Natural killer cell treated with Interleukin-12 subunit alpha and Interleukin-12 subunit beta and Interleukin-15 and Interleukin-18, amount 100 ng/mL, for 72 hours (primary cell): ENCODE measurements around the gene NEU1. TPM values are rescaled to one million over a fixed set of nuclear protein-coding genes. Genes with fewer than 3 reads are reported as not detected.
"Not testable (repeated sequence)": the region's sequence is repeated elsewhere in the genome, so short reads cannot be mapped to it uniquely, and the experiment has no call there.

ENCODE experiments used
- ATAC-seq, 2 donors: fragments of 150-1000 bp; cut with Tn5 transposase in 1 of 2; sonication (Bioruptor Pico), chemical (Tn5 transposase) in 1 of 2; 2 replicates each; pipeline ENCODE4 v1.10.0; 2021
- DNase-seq: peaks from one replicate; pipeline ENCODE4 v3.0.0; 2022; ENCODE audit warnings: low spot score
- H3K27ac Mint-ChIP-seq, 2 donors: 1 replicate in 1 of 2; 2 replicates in 1 of 2; pipeline ENCODE4 v1.8.0; 2022; ENCODE audit warnings: mixed read lengths in 2 of 2, mild to moderate bottlenecking in 1 of 2, moderate library complexity in 1 of 2
- H3K27me3 Mint-ChIP-seq, 2 donors: 1 replicate in 1 of 2; 2 replicates in 1 of 2; pipeline ENCODE4 v1.8.0; 2022; ENCODE audit warnings: mixed read lengths in 2 of 2
- H3K36me3 Mint-ChIP-seq: one replicate; pipeline ENCODE4 v1.8.0; 2022; ENCODE audit warnings: mixed read lengths
- H3K4me1 Mint-ChIP-seq, 2 donors: 1 replicate in 1 of 2; 2 replicates in 1 of 2; pipeline ENCODE4 v1.8.0; 2022; ENCODE audit warnings: low read depth in 2 of 2, mixed read lengths in 2 of 2, mild to moderate bottlenecking in 1 of 2
- H3K4me3 Mint-ChIP-seq: one replicate; pipeline ENCODE4 v1.8.0; 2022; ENCODE audit warnings: mixed read lengths
- H3K9me3 Mint-ChIP-seq: 2 replicates; pipeline ENCODE4 v1.8.0; 2022; ENCODE audit warnings: mixed read lengths
- total RNA-seq, 2 donors: library from RNA; stranded (reverse); gene quantifications; one replicate each; pipeline ENCODE4 v1.2.3, GENCODE V29; 2022

The NEU1 gene
- total RNA-seq, 2 donors from 2014 or later, result 37.2 to 46.6 TPM

- Mint-ChIP-seq H3K27me3 (peaks cover 6 to 7% of the 10 kb centered on the region in 2 donors), H3K27ac (no peak overlapping the region), H3K4me3 (no peak overlapping the region), H3K9me3 (no peaks in the 10 kb centered on the region), H3K4me1 (no peaks in the 10 kb centered on the region), H3K36me3 (no peaks in the 10 kb centered on the region)
- ATAC-seq (no peak), DNase-seq (no peak)
Observed at GRCh38 chr6:31874836-31875572, 12.4 kb upstream of the NEU1 start.

DNA sequence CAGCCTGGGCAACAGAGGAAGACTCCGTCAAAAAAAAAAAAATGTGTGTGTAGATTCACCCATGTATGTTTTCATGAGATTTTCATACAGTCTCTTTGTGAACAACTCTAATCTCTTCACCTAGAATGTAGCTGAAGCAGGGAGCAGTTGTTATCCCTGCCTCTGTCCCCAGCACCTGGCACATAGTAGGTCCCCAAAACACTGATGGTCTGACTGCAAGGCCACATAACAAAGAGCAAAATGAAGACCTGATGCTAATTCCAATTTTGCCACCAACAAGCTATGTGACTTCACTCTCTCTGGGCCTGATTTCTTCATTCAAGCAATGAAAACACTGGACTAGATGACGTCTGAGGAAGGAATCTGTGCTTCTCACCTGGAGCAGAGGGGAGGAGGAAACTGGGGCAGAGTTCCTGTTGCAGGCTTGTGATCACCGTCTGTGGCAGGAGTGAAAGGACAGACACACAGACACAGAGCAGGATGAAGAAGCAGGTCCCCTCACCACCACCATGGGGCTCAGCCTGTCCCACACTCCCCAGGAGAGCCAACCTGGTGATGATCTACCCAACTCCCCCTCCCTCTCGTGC lies 11.6 kb upstream of the NEU1 start:
- ATAC-seq (no peak), DNase-seq (no peak)
- Mint-ChIP-seq H3K9me3 (no peaks in the 10 kb centered on the region), H3K27ac (no peak overlapping the region), H3K4me3 (no peak overlapping the region), H3K27me3 (peaks cover 6 to 7% of the 10 kb centered on the region in 2 donors), H3K4me1 (no peaks in the 10 kb centered on the region), H3K36me3 (no peaks in the 10 kb centered on the region)

GRCh38 chr6:31871046-31871659 lies 8.5 kb upstream of the NEU1 start:
- DNase-seq (no peak), ATAC-seq (no peak)
- Mint-ChIP-seq H3K4me1 (no peaks in the 10 kb centered on the region), H3K9me3 (no peaks in the 10 kb centered on the region), H3K27me3 (peaks cover 6 to 7% of the 10 kb centered on the region in 2 donors), H3K36me3 (no peaks in the 10 kb centered on the region), H3K4me3 (no peak overlapping the region), H3K27ac (no peak overlapping the region)

DNA sequence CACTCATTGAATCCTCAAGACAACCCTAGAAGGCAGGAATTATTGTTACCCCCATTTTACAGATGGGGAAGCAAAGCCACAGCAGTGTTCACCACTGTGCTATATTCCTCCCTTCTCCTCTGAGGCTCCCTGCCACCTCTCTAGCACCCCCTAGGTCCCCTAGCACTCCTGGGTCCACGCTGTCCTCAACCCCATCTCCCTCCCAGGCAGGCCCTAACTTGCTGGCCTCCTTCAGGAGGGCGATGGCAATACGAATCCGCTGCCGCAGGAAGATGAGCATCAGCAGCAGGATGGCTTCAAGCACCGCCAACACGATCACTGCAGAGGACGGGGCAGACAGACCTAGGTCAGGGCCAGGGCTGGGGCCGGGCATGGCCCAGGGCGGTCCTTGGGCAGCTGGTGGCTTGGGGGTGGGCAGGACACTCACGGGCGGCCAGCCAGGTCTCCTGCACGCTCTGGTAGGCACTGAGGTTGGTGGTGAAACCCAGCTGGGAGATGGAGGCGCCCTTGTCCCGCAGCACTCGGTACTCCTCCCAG lies 7.8 kb upstream of the NEU1 start:
- ATAC-seq, result peak; percentile 25 to 32
- no peaks in the 10 kb centered on the region for H3K9me3 Mint-ChIP-seq
- no peaks in the 10 kb centered on the region for H3K36me3 Mint-ChIP-seq

GRCh38 chr6:31869343-31869742 lies 6.7 kb upstream of the NEU1 start:
- no peaks in the 10 kb centered on the region for H3K9me3 Mint-ChIP-seq
- DNase-seq, result no peak
- no peak overlapping the region for H3K4me3 Mint-ChIP-seq
- H3K27me3 Mint-ChIP-seq, result peaks cover 6 to 7% of the 10 kb centered on the region in 2 donors
- H3K27ac Mint-ChIP-seq, result no peak overlapping the region
- no peaks in the 10 kb centered on the region for H3K36me3 Mint-ChIP-seq
- ATAC-seq, result no peak
- H3K4me1 Mint-ChIP-seq, result peaks cover 0 to 2% of the 10 kb centered on the region in 2 donors

More for the DNA sequence above, 7.8 kb upstream of the NEU1 start:
- H3K4me1 Mint-ChIP-seq, result no peaks in the 10 kb centered on the region
- H3K27ac Mint-ChIP-seq, result no peak overlapping the region
- no peak overlapping the region for H3K4me3 Mint-ChIP-seq
- DNase-seq, result no peak
- H3K27me3 Mint-ChIP-seq, result peaks cover 6 to 7% of the 10 kb centered on the region in 2 donors

DNA sequence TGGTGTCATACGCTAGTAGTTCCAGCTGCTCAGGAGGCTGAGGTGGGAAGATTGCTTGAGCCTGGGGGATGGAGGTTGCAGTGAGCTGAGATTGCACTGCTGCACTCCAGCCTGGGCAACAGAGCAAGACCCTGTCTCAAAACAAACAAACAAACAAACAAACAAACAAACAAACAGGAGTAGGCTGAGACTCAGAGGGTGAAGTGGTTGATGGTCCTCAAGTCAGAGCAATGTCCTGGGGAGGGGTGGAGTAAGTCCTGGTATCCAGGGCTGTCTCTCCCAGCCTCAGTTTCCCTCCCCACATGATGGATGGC lies 6.0 kb upstream of the NEU1 start:
- H3K9me3 Mint-ChIP-seq, H3K4me1 Mint-ChIP-seq, DNase-seq, H3K27me3 Mint-ChIP-seq, H3K27ac Mint-ChIP-seq, H3K4me3 Mint-ChIP-seq, ATAC-seq, H3K36me3 Mint-ChIP-seq: not testable (repeated sequence)

DNA sequence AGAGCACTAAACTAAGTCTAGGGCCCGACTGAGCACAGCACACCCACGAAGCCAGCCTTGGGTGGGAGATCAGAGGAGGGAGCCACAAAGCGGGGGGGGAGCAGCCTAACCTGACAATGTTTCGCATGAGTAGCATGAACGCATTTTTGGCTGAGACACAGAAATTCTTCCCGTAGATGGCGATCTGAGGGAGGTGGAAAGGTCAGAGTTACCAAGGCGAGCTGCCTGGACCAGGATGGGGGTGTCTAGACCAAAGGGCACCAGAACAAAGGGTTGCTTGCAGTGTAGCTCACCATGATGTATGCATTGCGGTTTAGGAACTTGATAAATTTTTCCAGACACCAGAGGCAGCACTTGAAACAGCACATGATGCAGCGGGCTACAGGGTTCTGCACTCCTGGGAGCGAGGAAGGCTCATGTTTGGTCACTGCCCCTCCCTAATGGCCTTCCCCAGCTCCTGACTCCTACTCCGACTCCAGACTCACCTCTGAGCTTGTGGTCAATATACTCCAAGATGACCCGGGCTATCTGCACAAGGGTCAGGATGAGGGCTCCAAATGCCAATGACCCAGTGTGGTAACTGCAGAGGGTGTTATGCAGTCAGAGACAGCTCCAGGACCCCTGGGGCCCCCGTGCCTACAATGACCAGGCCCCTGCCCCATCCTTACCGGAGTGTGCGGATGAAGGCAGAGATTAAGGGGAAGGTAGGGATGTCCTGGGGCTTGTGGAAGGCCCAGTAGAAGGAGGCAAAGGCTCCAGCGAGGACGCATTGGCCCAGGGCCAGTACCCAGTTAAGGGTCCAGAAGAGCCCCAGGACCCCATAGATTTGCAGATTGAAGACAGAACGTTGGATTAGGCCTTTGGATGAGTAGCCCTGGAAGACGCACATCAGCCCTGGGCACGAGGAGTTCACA lies 2.8 kb upstream of the NEU1 start:
- DNase-seq (no peak), ATAC-seq (no peak)
- H3K36me3 Mint-ChIP-seq, result no peaks in the 10 kb centered on the region
- H3K27me3 Mint-ChIP-seq, result no peaks in the 10 kb centered on the region
- no peak overlapping the region for H3K27ac Mint-ChIP-seq
- no peaks in the 10 kb centered on the region for H3K9me3 Mint-ChIP-seq
- H3K4me3 Mint-ChIP-seq, result no peak overlapping the region
- peaks cover 21% of the 10 kb centered on the region in 2 donors for H3K4me1 Mint-ChIP-seq

DNA sequence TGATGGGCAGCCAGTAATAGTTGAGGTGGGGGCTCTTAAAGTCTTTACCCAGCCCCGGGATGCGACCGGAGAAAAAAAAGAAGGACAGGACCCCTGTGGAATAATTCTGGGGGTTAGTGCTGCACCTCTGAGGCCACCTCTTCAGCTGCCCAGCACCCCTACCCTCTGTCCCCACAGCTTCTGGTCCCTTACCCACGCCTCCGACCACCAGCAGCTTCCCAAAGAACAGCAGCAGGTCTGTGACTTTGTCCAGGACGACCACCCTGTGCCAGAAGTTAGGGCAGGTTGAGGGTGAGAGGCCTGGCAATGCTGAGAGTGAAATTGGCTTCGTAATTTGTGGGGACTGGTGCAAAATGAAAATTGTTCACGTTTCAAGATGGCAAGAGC lies 2.2 kb upstream of the NEU1 start:
- Mint-ChIP-seq H3K27ac (no peak overlapping the region), H3K4me3 (peak overlapping the region; percentile 99)
- no peak for ATAC-seq

DNA sequence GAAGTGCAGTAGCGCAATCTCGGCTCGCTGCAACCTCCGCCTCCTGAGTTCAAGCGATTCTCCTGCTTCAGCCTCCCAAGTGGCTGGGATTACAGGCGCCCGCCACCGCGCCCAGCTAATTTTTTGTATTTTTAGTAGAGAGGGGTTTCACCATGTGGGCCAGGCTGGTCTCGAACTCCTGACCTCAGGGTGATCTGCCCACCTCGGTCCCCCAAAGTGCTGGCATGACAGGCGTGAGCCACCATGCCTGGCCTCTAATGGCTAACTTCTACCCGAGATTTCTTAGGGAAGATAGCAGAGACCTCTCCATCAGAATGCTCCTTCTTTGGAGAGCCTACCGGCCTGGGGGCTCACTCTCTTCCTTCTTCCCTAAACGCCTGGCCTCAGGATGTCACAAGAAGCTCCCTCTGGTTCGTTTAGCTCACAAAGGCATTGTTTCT lies 1.5 kb upstream of the NEU1 start:
- DNase-seq, ATAC-seq: not testable (repeated sequence)
- peak overlapping the region; percentile 82 to 89 for H3K27ac Mint-ChIP-seq

More for the DNA sequence above, 2.2 kb upstream of the NEU1 start:
- no peak for DNase-seq
- Mint-ChIP-seq H3K4me1 (peaks cover 21% of the 10 kb centered on the region in 2 donors), H3K9me3 (no peaks in the 10 kb centered on the region), H3K36me3 (no peaks in the 10 kb centered on the region), H3K27me3 (no peaks in the 10 kb centered on the region)

GRCh38 chr6:31861919-31862343 lies 690 bp downstream of the NEU1 start:
- H3K4me1 Mint-ChIP-seq, result peaks cover 21% of the 10 kb centered on the region in 2 donors
- no peaks in the 10 kb centered on the region for H3K9me3 Mint-ChIP-seq
- no peak for ATAC-seq
- peak overlapping the region; percentile 99 for H3K4me3 Mint-ChIP-seq
- peak overlapping the region; percentile 82 to 89 for H3K27ac Mint-ChIP-seq
- no peaks in the 10 kb centered on the region for H3K27me3 Mint-ChIP-seq
- H3K36me3 Mint-ChIP-seq, result no peaks in the 10 kb centered on the region
- DNase-seq, result no peak

More for the DNA sequence above, 1.5 kb upstream of the NEU1 start:
- peak overlapping the region; percentile 99 for H3K4me3 Mint-ChIP-seq
- H3K36me3 Mint-ChIP-seq, H3K27me3 Mint-ChIP-seq, H3K9me3 Mint-ChIP-seq: not testable (repeated sequence)
- peaks cover 21% of the 10 kb centered on the region in 2 donors for H3K4me1 Mint-ChIP-seq

DNA sequence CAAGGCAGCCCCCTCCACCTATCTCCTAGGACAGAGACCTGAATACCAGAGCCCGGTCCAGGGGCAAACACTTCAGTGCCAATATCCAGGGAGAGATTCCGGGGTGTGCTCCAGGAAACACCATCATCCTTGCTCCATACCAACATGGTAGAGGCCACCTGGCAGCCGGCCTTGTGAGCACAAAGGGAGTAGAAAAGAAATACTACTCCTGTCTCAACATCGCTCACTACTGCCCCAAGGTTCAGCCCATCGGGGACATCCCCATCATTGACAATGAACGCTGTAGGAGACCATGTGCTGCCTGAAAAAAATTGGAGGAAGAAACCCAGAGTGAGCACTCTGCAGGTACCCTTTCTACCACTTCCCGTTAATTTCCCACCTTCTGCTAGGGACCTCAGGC lies 1.5 kb downstream of the NEU1 start:
- Mint-ChIP-seq H3K36me3 (no peaks in the 10 kb centered on the region), H3K9me3 (no peaks in the 10 kb centered on the region), H3K4me3 (peak overlapping the region; percentile 99), H3K4me1 (peaks cover 21% of the 10 kb centered on the region in 2 donors), H3K27me3 (no peaks in the 10 kb centered on the region), H3K27ac (peak overlapping the region in 1 of 2 donors; percentile 89)
- ATAC-seq (no peak), DNase-seq (no peak)

- no peaks in the 10 kb centered on the region for H3K36me3 Mint-ChIP-seq
- no peaks in the 10 kb centered on the region for H3K27me3 Mint-ChIP-seq
- H3K27ac Mint-ChIP-seq, result no peak overlapping the region
- H3K9me3 Mint-ChIP-seq, result no peaks in the 10 kb centered on the region
- DNase-seq (no peak), ATAC-seq (no peak)
- peaks cover 21% of the 10 kb centered on the region in 2 donors for H3K4me1 Mint-ChIP-seq
- H3K4me3 Mint-ChIP-seq, result peak overlapping the region; percentile 5
Observed at GRCh38 chr6:31860349-31860748, 2.3 kb downstream of the NEU1 start.

DNA sequence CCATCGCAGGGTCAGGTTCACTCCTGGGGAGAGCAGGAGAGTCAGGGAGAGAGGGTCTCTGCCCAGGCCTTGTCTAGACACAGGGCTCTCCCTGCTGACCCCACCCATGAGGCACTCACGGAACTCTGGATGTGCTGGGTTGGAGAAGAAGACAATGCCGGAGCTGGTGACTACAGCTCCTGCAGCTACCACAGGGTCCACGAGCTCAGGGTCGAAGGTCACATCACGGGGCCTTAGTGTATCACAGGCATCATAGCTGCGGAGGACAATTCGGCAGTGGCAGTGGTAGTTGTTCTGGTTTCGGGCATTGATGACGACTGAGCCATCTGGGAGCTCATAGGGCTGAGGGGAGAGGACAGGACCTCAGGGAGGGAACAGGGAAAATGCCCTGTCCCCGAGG lies 2.7 kb downstream of the NEU1 start:
- Mint-ChIP-seq H3K27ac (no peak overlapping the region), H3K9me3 (no peaks in the 10 kb centered on the region), H3K4me1 (peaks cover 21% of the 10 kb centered on the region in 2 donors), H3K27me3 (no peaks in the 10 kb centered on the region), H3K4me3 (peak overlapping the region; percentile 5), H3K36me3 (no peaks in the 10 kb centered on the region)
- ATAC-seq, result no peak
- no peak for DNase-seq
